T47D (cell line): Measurements from ENCODE around the gene HHLA2.

Experiments used
- DNase-seq, 2 experiments: peaks; one replicate each; pipeline versions ENCODE4 v3.0.0 to v3.0.0-alpha.2; 2011 to 2012; ENCODE audit warnings: low read depth in 1 of 2, low spot score in 1 of 2
- JUND ChIP-seq: IDR thresholded peaks from 2 replicates; pipeline ENCODE4 v1.6.1; 2012; ENCODE audit warnings: low read depth
- in situ Hi-C: cut with HindIII; loops from 2 replicates; pipeline ENCODE4 v1.10.0; 2016; ENCODE audit warnings: low sequenced_read_pairs, low pct_unique_long_range_greater_than_20kb

Gene HHLA2

GRCh38 chr3:108338901-108339545, 42.7 kb downstream of the HHLA2 start:
- no peak for TF ChIP-seq JUND
- in situ Hi-C loops: no loop called here
- no peak for DNase-seq

DNA sequence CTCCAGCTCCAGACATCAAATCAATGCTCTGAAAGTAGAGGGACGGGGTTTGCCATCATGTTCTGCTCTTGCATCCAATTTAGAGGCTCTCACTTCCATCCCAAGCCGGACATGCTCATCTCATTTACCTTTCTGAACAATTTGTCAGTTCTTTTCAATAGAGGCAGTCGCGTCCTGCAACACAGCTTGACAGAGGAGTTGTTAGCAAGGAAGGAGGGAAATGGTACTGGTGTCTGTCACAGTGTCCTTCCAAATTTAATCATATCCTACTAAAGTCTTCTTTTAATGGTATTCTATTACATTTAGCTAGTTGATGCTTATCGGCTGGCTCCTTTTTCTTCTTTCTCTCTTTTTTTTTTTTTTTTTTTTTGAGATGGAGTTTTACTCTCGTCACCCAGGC, 45.6 kb downstream of the HHLA2 start:
- no peak for TF ChIP-seq JUND
- DNase-seq: no peak
- in situ Hi-C loops: no loop called here

DNA sequence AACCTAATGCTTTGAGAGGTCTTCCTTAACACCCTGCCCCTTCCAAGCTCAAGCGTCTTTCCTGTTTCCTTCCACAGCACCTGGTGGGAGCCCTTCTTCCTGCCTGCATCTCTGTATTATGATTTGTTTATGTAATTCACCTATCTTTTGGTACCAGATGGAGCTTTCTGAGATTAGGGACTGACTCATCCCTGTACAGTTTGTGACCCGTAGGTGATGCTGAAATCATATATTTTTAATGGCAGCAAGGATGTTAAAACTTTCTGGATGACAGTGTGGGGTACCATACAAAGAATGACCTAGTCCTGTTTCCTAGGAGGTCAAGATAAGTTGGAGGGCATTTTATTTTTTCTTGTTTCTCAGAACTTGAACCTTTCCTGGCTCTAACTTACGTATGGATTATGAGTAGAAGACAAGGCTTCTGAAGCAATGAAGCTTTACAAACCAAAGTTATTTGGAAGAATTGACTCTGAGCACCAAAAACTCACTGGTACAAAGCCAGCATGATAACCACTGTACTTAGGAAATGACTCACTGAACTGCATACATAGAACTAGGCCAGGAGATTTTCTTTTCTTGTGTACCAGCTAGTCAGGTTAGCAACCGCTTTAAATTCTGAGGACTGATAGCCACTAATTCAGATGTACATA, 46.6 kb downstream of the HHLA2 start:
- in situ Hi-C loops: no loop called here
- no peak for TF ChIP-seq JUND
- no peak for DNase-seq

GRCh38 chr3:108343491-108343890, 47.1 kb downstream of the HHLA2 start:
- in situ Hi-C loops: no loop called here
- DNase-seq: no peak
- TF ChIP-seq JUND: no peak

DNA sequence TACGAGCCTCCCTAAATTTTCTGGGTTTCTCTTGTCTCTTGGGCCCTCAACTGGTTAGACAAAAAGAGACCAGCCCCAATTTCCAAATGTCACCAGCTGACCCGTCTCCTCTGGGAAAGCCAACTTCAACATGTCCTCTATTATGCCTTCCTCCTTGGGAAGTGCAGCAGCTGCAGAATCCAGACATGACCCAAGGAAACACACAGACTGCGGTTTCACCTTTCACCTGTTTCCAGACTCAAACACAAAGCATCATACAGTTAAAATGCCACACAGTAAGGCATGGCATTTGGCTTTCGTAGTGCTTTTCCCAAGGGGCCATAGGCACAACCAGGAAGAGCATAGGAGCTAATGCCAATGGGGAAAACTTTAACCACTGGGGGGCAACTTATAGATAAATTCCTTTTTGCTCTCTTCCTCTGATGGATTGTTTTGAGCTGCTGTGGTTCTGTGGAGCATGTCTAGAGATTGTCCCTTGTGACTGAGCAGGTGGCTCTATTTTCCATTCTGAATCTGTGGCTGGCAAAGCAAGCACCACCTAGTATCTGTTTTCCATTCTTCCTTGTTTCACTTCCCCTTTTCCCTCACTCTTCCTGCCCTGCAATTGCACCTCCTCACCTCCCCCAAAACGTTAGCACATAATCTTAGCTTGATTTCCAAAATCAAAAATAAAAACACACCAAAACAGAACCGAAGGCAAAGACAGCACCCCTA, 49.3 kb downstream of the HHLA2 start:
- DNase-seq: peak in 1 of 2 experiments; percentile 18
- TF ChIP-seq JUND: no peak
- in situ Hi-C loops: no loop called here

- TF ChIP-seq JUND: no peak
- DNase-seq: no peak
- in situ Hi-C loops: no loop called here
Observed at GRCh38 chr3:108346301-108347227, 50.2 kb downstream of the HHLA2 start.

DNA sequence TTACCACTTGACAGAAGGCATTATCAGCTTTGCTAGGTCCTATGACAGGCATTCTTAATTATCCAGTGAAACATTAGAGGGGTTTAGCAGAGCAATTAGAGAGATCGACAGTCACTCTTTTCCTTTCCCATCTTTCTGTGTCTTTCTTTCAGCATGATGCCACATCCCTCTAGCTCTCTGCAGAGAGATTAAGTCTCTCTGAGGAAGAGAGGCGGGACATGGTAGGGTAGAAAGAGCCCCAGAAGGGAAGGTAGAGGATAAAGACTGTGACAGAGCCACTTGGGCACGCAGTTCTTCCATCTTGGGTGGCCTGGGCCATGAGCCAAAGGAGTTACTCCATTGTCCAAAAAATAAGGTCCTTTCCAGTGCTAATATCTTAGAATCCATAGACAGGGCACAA, 55.8 kb downstream of the HHLA2 start:
- TF ChIP-seq JUND: no peak
- DNase-seq: no peak
- in situ Hi-C loops: no loop called here

DNA sequence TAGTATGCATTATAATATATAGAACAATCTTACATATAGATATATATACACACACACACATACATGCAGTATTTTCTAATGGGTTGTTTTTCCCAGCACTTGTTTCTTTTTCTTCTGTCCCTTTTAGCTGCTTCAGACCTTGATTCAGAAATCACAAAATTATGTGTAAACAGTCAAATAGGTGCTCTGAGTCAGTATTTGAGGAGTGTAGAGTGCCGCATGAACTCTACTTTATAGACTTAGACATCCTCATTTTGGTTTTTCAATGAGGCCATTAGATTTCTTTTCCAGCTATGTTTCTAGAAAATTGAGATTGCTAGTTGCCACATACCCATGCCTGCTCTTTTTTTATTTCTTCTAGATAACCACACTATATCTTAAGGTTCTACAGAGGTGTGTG, 58.2 kb downstream of the HHLA2 start:
- in situ Hi-C loops: no loop called here
- no peak for DNase-seq

GRCh38 chr3:108357042-108357441, 60.7 kb downstream of the HHLA2 start:
- DNase-seq: no peak
- no peak for TF ChIP-seq JUND
- in situ Hi-C loops: no loop called here

More for the DNA sequence above, 58.2 kb downstream of the HHLA2 start:
- TF ChIP-seq JUND: no peak

- in situ Hi-C loops: no loop called here
- TF ChIP-seq JUND: no peak
Observed at GRCh38 chr3:108359011-108359410, 62.7 kb downstream of the HHLA2 start.

DNA sequence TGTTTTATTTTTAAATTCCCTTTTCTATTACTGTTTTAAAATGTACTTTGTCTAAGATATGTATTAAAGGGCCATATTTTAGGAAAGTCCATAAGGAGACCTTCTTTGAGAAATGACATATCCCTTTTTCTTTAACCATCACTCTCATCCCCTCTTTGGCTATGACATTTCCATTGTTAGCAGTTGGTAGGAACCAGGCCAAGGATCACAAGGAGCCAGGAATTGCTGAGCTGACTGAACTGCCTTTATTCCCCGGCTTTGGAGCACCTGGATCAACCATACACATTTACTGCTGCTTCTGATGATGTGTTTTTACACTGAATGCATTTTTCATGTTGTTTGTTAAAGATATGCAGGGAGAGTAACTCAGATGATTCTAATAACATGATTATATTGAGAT, 79.7 kb downstream of the HHLA2 start:
- no peak for DNase-seq
- in situ Hi-C loops: no loop called here

More at GRCh38 chr3:108359011-108359410, 62.7 kb downstream of the HHLA2 start:
- DNase-seq: no peak

DNA sequence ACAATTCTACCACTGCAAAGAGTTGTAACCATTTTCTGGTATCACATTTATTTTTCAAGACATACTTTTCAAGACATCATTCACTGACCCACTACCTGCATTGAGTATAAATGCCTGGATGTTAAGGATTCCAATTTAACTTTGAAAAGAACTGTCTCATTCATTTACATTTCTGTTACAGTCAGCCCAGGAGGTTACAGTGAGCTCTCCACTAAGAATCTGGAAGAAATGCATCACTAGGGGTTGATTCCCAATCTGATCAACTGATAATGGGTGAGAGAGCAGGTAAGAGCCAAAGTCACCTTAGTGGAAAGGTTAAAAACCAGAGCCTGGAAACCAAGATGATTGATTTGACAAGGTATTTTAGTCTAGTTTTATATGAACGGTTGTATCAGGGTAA, 81.0 kb downstream of the HHLA2 start:
- no peak for TF ChIP-seq JUND
- in situ Hi-C loops: no loop called here
- no peak for DNase-seq

More for the DNA sequence above, 79.7 kb downstream of the HHLA2 start:
- no peak for TF ChIP-seq JUND
